Astrocyte of the spinal cord (primary cell): Measurements from ENCODE around the gene SQOR.

ENCODE experiments used
- DNase-seq: peaks from one replicate; pipeline ENCODE4 v3.0.0; 2011; ENCODE audit warnings: low read depth, low spot score
- H3K4me3 ChIP-seq: 2 replicates; pipeline ENCODE4 v1.5.1; 2011; ENCODE audit warnings: low read depth, mild to moderate bottlenecking, low read length, moderate library complexity
- in situ Hi-C: cut with HindIII; loops from 2 replicates; pipeline ENCODE4 v1.10.0; 2017; ENCODE audit warnings: low sequenced_read_pairs
- TF ChIP-seq, protein P1 (sequence below): IDR thresholded peaks from 2 replicates; pipeline ENCODE4 v1.5.1; 2012; ENCODE audit warnings: low read depth, mild to moderate bottlenecking, low read length, inconsistent platforms

SQOR gene

DNA sequence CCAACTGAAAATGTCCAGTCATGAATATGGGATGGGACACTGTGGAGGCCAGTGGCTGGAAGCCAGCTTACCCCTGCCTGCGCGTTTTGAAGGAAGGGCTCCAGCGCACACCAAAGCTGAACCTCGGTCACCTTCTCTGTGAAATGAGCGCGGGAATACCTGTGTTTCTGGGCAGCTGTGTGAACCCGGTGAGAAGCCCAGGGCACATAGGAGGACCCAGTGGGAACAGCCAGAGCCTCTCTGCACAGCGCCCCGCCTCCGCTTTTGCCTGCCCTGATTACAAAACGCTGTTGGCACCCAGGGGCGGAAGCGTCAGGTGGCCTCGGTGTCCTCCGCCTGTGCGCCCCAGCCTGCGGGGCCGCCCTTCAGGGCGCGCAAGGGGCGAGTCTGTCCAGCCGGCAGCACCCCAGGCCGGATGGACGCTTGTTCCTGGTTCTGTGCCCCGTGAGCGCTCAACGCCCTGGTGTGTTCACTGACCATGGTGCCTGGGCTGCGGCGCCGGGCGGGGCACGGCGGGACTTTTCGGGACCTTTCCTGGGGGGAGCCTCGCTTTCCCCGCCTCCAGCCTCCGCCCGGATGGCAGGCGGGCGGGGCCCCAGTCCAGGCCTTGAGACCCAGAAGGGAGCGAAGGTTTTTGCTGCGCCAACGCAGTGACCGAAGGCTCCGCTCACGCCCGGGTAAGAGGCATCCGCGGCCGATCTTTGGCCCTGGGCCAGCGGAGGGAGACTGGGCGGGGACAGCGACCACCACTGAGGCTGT, at the start of gene SQOR:
SQOR (plus strand) TSS at position 598 of the 759 bp plus-strand sequence. CDS start 23,895 bp downstream, outside the sequence.
- in situ Hi-C loops: no loop called here
- DNase-seq: peak; percentile 56

DNA sequence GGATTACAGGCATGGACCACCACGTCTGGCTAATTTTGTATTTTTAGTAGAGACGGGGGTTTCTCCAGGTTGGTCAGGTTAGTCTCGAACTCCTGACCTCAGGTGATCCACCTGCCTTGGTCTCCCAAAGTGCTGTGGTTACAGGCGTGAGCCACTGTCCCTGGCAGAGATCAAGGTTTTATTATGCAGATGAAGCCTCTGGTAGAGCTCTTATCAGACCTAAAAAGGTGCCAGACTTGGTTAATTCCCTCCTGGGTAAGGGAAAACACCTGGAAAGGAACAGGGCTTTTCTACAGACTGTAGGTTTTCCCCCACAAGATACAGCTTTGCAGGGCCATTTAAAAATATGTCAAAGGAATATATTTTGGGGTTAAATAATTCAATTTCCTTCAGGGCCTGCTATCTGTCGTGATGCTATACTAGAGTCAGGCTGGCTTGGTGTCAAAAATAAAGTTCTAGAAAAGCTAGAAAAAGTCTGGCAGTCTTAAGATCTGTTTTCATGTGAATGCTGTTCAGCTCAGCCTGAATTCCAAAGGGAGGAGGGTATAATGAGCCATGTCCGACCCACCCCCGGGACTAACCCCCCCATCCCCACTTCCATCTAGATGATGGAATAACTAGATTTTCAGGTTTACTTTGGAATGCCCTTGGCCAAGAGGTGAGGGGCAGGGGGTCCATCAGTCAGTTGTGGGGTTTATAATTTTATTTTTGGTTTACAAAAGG, 49.6 kb upstream of the SQOR start:
- TF ChIP-seq, protein P1, sequence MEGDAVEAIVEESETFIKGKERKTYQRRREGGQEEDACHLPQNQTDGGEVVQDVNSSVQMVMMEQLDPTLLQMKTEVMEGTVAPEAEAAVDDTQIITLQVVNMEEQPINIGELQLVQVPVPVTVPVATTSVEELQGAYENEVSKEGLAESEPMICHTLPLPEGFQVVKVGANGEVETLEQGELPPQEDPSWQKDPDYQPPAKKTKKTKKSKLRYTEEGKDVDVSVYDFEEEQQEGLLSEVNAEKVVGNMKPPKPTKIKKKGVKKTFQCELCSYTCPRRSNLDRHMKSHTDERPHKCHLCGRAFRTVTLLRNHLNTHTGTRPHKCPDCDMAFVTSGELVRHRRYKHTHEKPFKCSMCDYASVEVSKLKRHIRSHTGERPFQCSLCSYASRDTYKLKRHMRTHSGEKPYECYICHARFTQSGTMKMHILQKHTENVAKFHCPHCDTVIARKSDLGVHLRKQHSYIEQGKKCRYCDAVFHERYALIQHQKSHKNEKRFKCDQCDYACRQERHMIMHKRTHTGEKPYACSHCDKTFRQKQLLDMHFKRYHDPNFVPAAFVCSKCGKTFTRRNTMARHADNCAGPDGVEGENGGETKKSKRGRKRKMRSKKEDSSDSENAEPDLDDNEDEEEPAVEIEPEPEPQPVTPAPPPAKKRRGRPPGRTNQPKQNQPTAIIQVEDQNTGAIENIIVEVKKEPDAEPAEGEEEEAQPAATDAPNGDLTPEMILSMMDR: no peak
- in situ Hi-C loops: no loop called here
- DNase-seq: no peak
- no peak overlapping the region for H3K4me3 ChIP-seq

More for the DNA sequence above, at the start of gene SQOR:
- H3K4me3 ChIP-seq: peak within 1 kb of the TSS; percentile 63
- TF ChIP-seq, protein P1: no peak

DNA sequence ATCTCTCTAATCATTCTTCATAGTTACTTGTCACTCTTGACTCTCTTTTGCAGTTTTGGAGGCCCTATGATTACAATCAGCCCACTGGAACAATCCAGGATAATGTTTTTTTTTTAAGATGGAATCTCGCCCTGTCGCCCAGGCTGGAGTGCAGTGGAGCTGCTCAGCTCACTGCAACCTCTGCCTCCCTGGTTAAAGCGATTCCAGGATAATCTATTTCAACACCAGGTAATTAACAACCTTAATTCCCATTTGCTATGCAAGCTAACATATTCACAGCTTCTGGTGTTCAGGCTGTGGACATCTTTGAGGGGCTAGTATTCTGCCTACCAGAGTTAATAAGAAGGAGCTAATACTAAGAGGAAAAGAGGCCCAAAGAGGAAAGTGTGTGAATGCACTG, 48.7 kb upstream of the SQOR start:
- in situ Hi-C loops: no loop called here
- no peak for DNase-seq
- peak overlapping the region; percentile 96 for H3K4me3 ChIP-seq
- TF ChIP-seq, protein P1: no peak

DNA sequence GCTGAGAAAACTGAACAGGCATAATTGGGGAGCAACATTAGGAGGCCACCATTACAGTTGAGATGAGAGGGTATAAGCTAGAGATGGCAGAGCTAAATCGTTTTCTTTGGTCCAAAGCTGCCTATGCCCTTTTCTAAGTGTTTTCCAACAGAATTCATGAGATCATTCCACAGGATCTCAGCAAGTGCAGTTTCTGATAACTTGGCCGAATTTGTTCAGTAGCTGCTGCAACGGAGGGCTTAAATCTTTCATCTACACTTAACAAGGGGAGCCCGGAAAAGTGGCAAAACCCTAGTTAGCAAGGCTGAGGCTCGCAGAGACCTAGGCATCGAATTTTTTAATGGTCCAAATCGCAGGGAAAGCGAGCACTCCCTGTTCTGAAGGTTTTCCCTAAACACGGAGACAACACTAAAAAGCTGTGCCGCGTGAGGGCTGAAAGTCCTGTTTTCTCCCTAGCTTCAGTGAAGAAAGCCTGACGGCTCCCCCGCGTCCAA, 48.2 kb upstream of the SQOR start:
- TF ChIP-seq, protein P1: no peak
- no peak for DNase-seq
- in situ Hi-C loops: no loop called here
- peak overlapping the region; percentile 96 for H3K4me3 ChIP-seq

DNA sequence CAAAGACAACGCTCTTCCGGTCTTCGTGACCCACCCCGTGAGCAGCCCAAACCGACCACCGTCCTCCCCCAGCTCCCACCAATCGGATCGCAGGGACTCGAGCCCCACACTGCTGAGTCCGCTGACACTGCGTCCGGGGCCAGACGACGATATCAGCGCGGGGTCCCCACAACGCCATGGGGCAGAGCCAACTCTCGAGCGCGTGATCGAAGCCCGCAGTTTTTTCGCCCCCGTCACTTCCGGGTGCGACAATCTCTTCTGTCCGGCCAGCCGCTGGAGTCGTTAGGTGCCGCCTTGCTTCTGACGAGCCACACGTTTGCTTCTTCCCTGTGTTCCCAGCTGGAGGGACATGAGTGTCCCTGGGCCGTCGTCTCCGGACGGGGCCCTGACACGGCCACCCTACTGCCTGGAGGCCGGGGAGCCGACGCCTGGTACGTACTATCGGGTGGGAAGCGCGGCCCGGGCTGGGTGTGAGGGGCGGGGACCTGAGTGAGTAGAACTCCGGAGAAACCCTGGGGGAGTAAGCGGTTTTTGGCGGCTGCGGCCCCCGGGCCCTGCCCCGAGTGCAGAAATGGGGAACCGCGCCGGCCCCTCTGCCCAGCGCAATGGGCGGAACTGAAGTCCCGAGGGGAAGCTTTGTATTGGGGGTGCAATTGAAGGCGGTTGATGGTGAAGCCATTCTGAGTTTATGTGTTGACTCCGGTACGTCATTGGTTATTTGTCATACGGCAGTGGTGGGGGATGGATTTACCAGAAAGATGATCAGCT, 47.5 kb upstream of the SQOR start, which contains the start of gene BLOC1S6:
BLOC1S6 (plus strand) TSS at position 285 of the 768 bp plus-strand sequence; CDS start at position 350, 65 bp downstream.
- in situ Hi-C loops: no loop called here
- H3K4me3 ChIP-seq: peak within 1 kb of the TSS; percentile 96
- DNase-seq: peak; percentile 93
- TF ChIP-seq, protein P1: no peak

DNA sequence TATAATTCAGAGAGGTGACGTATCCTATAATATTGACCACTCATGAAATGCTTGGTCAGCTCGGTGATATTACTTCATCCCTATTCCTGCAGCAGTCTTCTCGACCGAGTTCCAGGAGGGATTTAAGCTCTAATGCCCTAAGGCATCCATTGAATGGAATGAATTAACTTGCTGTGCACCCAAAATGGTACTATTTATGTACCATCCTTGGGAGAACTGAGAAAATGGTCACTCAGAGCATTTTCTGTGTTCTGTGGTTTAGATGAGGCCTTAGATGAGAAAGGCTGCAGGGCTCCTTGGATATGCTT, 47.0 kb upstream of the SQOR start:
- H3K4me3 ChIP-seq: peak overlapping the region; percentile 96
- TF ChIP-seq, protein P1: no peak
- no peak for DNase-seq
- in situ Hi-C loops: no loop called here
